Ascending aorta (tissue), 2 donors: ENCODE results near the gene SOX18. TPM values are rescaled to one million over a fixed set of nuclear protein-coding genes. Genes with fewer than 3 reads are reported as not detected.
A peak's percentile ranks its signal among the peaks of the same experiment; 100 is the strongest.

Source experiments
- DNase-seq, 2 donors: peaks; one replicate each; pipeline ENCODE4 v3.0.0-alpha.2; 2019; ENCODE audit warnings: low spot score in 2 of 2
- H3K27ac ChIP-seq, 2 donors: fragments of 200-600 bp; sonication (generic); one replicate each; pipeline ENCODE4 v1.5.1; 2016 to 2017; ENCODE audit warnings: mild to moderate bottlenecking in 1 of 2
- H3K27me3 ChIP-seq: fragments of 200-600 bp; sonication (generic); one replicate; pipeline ENCODE4 v1.5.1; 2017
- H3K36me3 ChIP-seq, 2 donors: fragments of 200-600 bp; sonication (generic); one replicate each; pipeline ENCODE4 v1.5.1; 2016
- H3K4me1 ChIP-seq, 2 donors: fragments of 200-600 bp; sonication (generic); one replicate each; pipeline ENCODE4 v1.5.1; 2016 to 2017; ENCODE audit warnings: mild to moderate bottlenecking in 1 of 2
- H3K4me3 ChIP-seq, 2 donors: fragments of 200-600 bp; sonication (generic); one replicate each; pipeline ENCODE4 v1.5.1; 2016 to 2017; ENCODE audit warnings: mild to moderate bottlenecking in 1 of 2
- H3K9me3 ChIP-seq, 2 donors: fragments of 200-600 bp; sonication (generic); one replicate each; pipeline ENCODE4 v1.5.1; 2016
- CTCF ChIP-seq, 3 experiments: fragments of 200-600 bp in 2 of 3; fragments of 450-650 bp in 1 of 3; sonication (generic) in 2 of 3; IDR thresholded peaks; one replicate each; pipeline ENCODE4 v1.5.1; 2016 to 2019; ENCODE audit warnings: antibody characterized with exemption in 3 of 3, mild to moderate bottlenecking in 1 of 3, moderate library complexity in 1 of 3
- intact Hi-C: fragments of 100-400 bp; cut with DNase I; formaldehyde crosslinking; loops from one replicate; pipeline ENCODE4 v1.15.1; 2023
- total RNA-seq: library from RNA; depleted of rRNA; stranded (reverse); fragments of >200 nt; gene quantifications from one replicate; pipeline ENCODE4 v1.1.0, GENCODE V29; 2016

SOX18 gene
- 244 TPM for total RNA-seq

- no peak for TF ChIP-seq CTCF (IDR thresholded peaks at IDR 0.05)
- H3K27me3 ChIP-seq = peaks cover 13% of the 10 kb centered on the region
- intact Hi-C loops = loop anchor here (5.0 kb wide), 1 partner anchor 412 kb away; no protein-coding TSS in a partner anchor
Observed at GRCh38 chr20:64049060-64049877, at the start of gene SOX18. Gene SOX18 (minus strand): TSS chr20:64049639. CDS start chr20:64049516, 123 bp downstream.

DNA sequence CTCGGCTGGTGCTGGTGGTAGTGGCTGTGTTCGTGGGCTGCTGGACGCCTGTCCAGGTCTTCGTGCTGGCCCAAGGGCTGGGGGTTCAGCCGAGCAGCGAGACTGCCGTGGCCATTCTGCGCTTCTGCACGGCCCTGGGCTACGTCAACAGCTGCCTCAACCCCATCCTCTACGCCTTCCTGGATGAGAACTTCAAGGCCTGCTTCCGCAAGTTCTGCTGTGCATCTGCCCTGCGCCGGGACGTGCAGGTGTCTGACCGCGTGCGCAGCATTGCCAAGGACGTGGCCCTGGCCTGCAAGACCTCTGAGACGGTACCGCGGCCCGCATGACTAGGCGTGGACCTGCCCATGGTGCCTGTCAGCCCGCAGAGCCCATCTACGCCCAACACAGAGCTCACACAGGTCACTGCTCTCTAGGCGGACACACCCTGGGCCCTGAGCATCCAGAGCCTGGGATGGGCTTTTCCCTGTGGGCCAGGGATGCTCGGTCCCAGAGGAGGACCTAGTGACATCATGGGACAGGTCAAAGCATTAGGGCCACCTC lies 49.1 kb upstream of the SOX18 start:
- DNase-seq = no peak
- Histone ChIP-seq H3K9me3 (no peaks in the 10 kb centered on the region), H3K27ac (no peak overlapping the region), H3K4me1 (no peaks in the 10 kb centered on the region), H3K36me3 (no peaks in the 10 kb centered on the region), H3K4me3 (no peak overlapping the region), H3K27me3 (peaks cover 4% of the 10 kb centered on the region)
- intact Hi-C loops = no loop called here
- TF ChIP-seq CTCF (IDR thresholded peaks at IDR 0.05) = no peak

More at GRCh38 chr20:64049060-64049877, at the start of gene SOX18:
- Histone ChIP-seq H3K4me1 (peaks cover 0 to 3% of the 10 kb centered on the region in 2 donors), H3K9me3 (no peaks in the 10 kb centered on the region), H3K4me3 (peak within 1 kb of the TSS; percentile 42 to 48), H3K36me3 (no peaks in the 10 kb centered on the region), H3K27ac (peak within 1 kb of the TSS; percentile 31 to 48)
- no peak for DNase-seq

DNA sequence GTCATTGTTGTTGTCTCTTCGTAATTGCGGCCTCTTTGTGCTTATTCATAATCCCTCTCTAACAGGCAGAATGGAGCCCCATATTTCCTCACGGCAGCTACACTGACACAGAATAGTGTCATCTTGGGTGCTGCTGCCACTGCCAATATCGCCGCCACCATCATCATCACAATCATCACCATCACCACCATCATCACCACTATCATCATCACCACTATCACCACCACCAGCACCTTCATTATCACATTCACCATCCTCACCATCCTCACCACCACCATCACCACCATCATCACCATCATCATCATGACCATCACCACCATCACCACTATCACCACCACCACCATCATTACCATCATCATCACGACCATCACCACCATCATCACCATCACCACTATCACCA lies 47.1 kb upstream of the SOX18 start:
- no peak for TF ChIP-seq CTCF (IDR thresholded peaks at IDR 0.05)
- intact Hi-C loops = no loop called here

DNA sequence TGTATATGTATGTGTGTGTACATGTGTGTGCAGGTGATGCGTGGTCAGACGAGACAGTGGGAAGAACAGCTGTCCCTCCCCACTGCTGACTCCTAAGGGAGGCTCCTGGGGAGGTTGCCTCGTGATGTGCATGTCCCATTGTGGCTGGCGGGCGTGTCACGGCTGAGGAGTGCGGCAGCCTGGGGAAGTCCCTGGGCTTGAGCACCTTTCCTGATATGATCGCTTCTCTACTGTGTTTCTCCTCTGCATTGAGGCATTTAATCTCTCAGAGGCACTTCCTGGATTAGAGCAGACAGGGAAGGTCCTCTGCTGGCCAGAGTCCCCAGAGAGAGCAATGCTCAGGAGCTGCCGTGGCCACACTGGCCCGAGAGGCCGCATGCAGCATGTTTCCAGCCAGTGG lies 46.5 kb upstream of the SOX18 start:
- no peak for DNase-seq
- H3K27me3 ChIP-seq = no peaks in the 10 kb centered on the region
- H3K36me3 ChIP-seq = no peaks in the 10 kb centered on the region
- no peaks in the 10 kb centered on the region for H3K4me1 ChIP-seq
- H3K4me3 ChIP-seq = no peak overlapping the region
- no peak for TF ChIP-seq CTCF (IDR thresholded peaks at IDR 0.05)
- intact Hi-C loops = no loop called here
- H3K27ac ChIP-seq = no peak overlapping the region
- no peaks in the 10 kb centered on the region for H3K9me3 ChIP-seq

More for the DNA sequence above, 47.1 kb upstream of the SOX18 start:
- Histone ChIP-seq H3K9me3 (no peaks in the 10 kb centered on the region), H3K4me1 (no peaks in the 10 kb centered on the region), H3K36me3 (no peaks in the 10 kb centered on the region), H3K27me3 (no peaks in the 10 kb centered on the region), H3K27ac (no peak overlapping the region), H3K4me3 (no peak overlapping the region)
- DNase-seq = no peak

DNA sequence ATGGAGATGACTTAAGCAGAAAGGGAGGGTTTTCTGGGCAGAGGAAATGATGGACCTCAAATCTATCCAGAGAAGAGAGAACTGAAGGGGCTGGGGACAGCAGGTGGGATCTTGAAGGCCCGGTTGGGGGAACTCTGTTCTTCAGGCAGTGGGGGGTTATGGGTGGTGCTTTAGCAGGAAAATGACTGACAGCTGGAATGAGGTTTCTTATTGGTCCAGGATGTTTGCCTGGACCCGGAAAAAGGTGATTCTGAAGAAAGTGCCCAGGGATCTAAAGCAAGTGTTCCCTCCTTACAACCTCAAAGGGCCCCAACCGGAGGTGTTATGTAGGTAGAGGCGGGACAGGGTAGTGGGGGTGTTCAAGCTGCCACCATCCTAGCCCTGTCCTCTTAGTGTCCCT lies 46.0 kb upstream of the SOX18 start:
- TF ChIP-seq CTCF (IDR thresholded peaks at IDR 0.05) = no peak
- Histone ChIP-seq H3K27me3 (no peaks in the 10 kb centered on the region), H3K9me3 (no peaks in the 10 kb centered on the region), H3K4me3 (no peak overlapping the region), H3K36me3 (no peaks in the 10 kb centered on the region), H3K4me1 (no peaks in the 10 kb centered on the region), H3K27ac (no peak overlapping the region)
- intact Hi-C loops = no loop called here
- DNase-seq = no peak
